ENCODE measurements around the gene ROCK2. TPM values are rescaled to one million over a fixed set of nuclear protein-coding genes. Genes with fewer than 3 reads are reported as not detected.
A peak's percentile ranks its signal among the peaks of the same experiment; 100 is the strongest.

Gene ROCK2
- total and polyA plus RNA-seq, 9 donors = 13.2 to 71.9 (median 47.7) TPM

DNA sequence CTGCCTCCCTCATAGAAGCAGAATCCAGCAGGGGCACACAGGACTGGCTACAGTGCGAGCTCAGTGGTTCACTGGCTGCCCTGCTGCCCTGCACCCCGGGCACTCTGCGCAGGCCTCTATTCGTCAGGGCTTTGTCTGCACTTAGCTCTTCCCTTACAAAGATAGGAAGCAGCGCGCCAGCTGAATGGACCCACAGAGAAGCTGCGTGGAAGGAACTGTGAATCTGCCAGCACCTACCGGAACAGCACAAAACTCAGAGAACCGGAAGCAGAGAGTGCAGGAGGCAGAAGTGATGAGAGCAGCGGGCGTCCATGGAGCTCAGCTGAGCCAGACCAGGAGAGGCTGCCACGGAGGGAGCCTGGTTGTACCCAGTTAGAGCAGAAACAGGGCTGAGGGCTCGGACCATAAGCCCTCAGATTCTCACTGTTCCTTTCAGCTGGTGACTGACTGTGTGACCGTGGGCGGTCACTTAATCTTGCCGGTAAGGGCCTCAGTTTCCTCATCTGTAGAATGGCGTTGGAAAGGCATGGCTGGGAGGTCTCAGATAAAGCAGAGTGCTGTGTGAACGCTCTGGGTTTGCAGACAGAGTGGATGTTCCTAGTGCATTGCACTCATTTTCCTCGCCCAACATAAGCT, 212.3 kb downstream of the ROCK2 start:
- Histone ChIP-seq H3K27me3 (no peaks in the 10 kb centered on the region), H3K36me3 (no peaks in the 10 kb centered on the region), H3K4me1 (ENCODE audit: insufficient read depth) (peaks cover 6% of the 10 kb centered on the region), H3K4me3 (peak overlapping the region; percentile 41), H3K27ac (no peak overlapping the region), H3K9me3 (no peaks in the 10 kb centered on the region)
- DNase-seq = no peak
- no peak for TF ChIP-seq POLR2A (IDR thresholded peaks at IDR 0.05)
- 70 to 76% (median 71%) methylated on average over 19 of the region's 19 CpGs for WGBS, 3 donors
- intact Hi-C loops (cut with DNase I) = loop anchor here (2.0 to 10.0 kb wide), 6 partner anchors 83 to 315 kb away; no protein-coding TSS in a partner anchor

DNA sequence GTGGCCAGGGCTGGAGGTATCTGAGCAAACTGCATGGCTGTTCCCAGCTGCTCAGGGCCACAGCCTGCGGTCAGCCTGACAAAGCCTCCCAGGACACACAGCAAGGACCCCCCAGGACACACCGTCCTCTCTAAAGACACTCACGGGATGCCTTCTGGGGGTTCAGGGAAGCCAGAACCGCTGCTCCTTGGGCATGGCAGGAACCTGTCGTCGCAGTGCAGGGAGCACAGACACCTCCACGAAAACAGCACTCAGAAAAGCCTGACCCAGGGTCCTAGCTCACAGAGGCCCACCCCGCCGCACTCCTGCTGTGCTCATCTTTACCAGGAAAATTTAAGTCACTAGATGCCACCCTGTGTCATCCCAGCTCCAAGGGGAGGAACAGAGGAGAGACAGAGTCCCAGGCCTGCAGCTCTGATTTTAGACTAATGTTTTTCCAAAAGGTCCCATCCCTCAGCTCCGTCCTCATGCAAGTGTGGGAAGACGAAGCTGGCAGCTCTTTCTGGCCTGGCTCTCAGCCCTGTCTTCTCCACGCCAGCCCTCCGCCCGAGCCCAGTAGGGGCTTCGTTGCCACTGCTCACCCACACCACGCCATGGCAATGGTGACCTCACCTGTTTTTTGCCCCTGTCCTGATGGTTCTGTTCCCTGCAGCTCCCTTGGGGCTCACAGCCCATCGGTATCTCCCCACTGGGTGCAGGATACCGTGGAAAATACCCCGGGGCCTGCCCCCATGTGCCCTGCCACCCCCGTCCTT, 213.1 kb downstream of the ROCK2 start:
- no peak for DNase-seq
- peaks cover 6% of the 10 kb centered on the region for H3K4me1 ChIP-seq (ENCODE audit: insufficient read depth)
- no peaks in the 10 kb centered on the region for H3K36me3 ChIP-seq
- TF ChIP-seq, protein P1, sequence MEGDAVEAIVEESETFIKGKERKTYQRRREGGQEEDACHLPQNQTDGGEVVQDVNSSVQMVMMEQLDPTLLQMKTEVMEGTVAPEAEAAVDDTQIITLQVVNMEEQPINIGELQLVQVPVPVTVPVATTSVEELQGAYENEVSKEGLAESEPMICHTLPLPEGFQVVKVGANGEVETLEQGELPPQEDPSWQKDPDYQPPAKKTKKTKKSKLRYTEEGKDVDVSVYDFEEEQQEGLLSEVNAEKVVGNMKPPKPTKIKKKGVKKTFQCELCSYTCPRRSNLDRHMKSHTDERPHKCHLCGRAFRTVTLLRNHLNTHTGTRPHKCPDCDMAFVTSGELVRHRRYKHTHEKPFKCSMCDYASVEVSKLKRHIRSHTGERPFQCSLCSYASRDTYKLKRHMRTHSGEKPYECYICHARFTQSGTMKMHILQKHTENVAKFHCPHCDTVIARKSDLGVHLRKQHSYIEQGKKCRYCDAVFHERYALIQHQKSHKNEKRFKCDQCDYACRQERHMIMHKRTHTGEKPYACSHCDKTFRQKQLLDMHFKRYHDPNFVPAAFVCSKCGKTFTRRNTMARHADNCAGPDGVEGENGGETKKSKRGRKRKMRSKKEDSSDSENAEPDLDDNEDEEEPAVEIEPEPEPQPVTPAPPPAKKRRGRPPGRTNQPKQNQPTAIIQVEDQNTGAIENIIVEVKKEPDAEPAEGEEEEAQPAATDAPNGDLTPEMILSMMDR (IDR thresholded peaks at IDR 0.05) = no peak
- no peak for TF ChIP-seq EP300 (IDR thresholded peaks at IDR 0.05)
- TF ChIP-seq POLR2A (IDR thresholded peaks at IDR 0.05) = no peak
- H3K9me3 ChIP-seq = no peaks in the 10 kb centered on the region
- intact Hi-C loops (cut with DNase I) = loop anchor here (5.0 to 10.0 kb wide), 5 partner anchors 83 to 313 kb away; no protein-coding TSS in a partner anchor
- H3K4me3 ChIP-seq = no peak overlapping the region
- no peaks in the 10 kb centered on the region for H3K27me3 ChIP-seq
- WGBS, 3 donors = 83 to 88% (median 86%) methylated on average over 20 of the region's 20 CpGs
- no peak overlapping the region for H3K27ac ChIP-seq

Small RNA genes within 50 kb of the gene (small RNA-seq; reads per million reads assigned to genes)
- gene RNU6-1081P = not detected

Other genes with a start within 250 kb of the ROCK2 start
- gene SLC66A3, start 189.2 kb downstream of the ROCK2 start, total RNA-seq = 10 to 100 TPM; 22.9 to 76.2 (median 29.1) TPM
- gene SLC66A3, start 189.2 kb downstream of the ROCK2 start, polyA plus RNA-seq = 10 to 100 TPM; 36.5 to 43.5 TPM
- 10 to 100 TPM; 10.5 to 19.6 (median 17.7) TPM for gene E2F6, start 121.5 kb upstream of the ROCK2 start, total RNA-seq
- 10 to 100 TPM in 1 of 2 donors, 1 to 10 TPM in 1; 9.9 to 13.6 TPM for gene E2F6, start 121.5 kb upstream of the ROCK2 start, polyA plus RNA-seq
- gene GREB1, start 189.4 kb upstream of the ROCK2 start, total RNA-seq = 100 to 1,000 TPM; 219 to 723 (median 335) TPM
- gene GREB1, start 189.4 kb upstream of the ROCK2 start, polyA plus RNA-seq = 100 to 1,000 TPM; 104 to 228 TPM